Measurements from ENCODE around the gene LRCH3.

DNA sequence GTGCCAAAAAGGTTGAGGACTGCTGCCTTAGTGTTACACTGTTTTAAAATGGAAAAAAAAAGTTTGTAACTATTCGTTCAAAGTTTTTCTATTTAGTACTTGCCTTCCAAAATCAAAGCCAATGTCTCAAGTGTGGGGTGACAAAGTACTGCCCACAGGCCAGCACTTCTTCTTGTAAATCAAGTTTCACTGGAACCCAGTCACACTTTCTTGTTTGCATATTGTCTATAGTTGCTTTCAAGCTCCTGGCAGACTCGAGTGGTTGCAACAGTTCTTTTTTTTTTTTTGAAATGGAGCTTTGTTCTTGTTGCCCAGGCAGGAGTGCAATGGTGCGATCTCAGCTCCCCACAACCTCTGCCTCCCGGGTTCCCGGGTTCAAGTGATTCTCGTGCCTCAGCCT, 83.6 kb downstream of the LRCH3 start:
- TF ChIP-seq, protein P1, sequence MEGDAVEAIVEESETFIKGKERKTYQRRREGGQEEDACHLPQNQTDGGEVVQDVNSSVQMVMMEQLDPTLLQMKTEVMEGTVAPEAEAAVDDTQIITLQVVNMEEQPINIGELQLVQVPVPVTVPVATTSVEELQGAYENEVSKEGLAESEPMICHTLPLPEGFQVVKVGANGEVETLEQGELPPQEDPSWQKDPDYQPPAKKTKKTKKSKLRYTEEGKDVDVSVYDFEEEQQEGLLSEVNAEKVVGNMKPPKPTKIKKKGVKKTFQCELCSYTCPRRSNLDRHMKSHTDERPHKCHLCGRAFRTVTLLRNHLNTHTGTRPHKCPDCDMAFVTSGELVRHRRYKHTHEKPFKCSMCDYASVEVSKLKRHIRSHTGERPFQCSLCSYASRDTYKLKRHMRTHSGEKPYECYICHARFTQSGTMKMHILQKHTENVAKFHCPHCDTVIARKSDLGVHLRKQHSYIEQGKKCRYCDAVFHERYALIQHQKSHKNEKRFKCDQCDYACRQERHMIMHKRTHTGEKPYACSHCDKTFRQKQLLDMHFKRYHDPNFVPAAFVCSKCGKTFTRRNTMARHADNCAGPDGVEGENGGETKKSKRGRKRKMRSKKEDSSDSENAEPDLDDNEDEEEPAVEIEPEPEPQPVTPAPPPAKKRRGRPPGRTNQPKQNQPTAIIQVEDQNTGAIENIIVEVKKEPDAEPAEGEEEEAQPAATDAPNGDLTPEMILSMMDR (IDR thresholded peaks at IDR 0.05; ENCODE audit: insufficient read depth, low read length), result no peak
- TF ChIP-seq SPI1 (IDR thresholded peaks at IDR 0.05; ENCODE audit: borderline replicate concordance, low read depth) (no peak), GABPA (IDR thresholded peaks at IDR 0.05; ENCODE audit: low read depth) (no peak)

Data from HL-60 (cell line).